ENCODE results near the gene ATP7B.

DNA sequence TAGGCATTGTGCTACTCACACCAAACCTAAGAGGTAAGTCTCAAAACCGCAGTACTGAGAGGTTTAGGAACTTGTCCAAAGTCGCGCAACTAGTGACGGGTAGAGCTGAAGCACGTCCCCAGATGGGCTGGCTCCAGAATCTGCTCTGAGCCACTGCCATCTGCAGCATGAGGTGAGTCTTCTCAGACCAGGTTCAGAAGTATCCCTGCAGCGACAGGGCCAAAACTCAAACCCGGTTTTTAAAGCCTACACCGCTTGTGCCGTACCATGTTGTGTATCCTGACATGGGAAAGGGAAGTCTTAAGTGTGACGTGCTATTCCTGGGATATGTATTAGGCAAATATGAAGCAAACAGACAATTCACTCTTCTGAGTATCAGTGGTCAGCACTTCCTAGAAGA is 45.1 kb downstream of the ATP7B start:
- TF ChIP-seq EGR1 (IDR thresholded peaks at IDR 0.05) (no peak), TCF12 (IDR thresholded peaks at IDR 0.05; ENCODE audit: low read depth) (no peak), CREB1 (IDR thresholded peaks at IDR 0.05; ENCODE audit: low read depth) (no peak), TEAD4 (IDR thresholded peaks at IDR 0.05) (no peak)
